Right atrium auricular region (tissue), 2 donors: ENCODE results near the gene TAS2R13. TPM values are rescaled to one million over a fixed set of nuclear protein-coding genes. Genes with fewer than 3 reads are reported as not detected.

Experiments
- DNase-seq: peaks from one replicate; pipeline ENCODE4 v3.0.0-alpha.2; 2019; ENCODE audit warnings: low spot score
- H3K27ac ChIP-seq, 2 donors: fragments of 200-600 bp; sonication (generic); 1 replicate in 1 of 2; 2 replicates in 1 of 2; pipeline ENCODE4 v1.5.1; 2016 to 2019
- H3K27me3 ChIP-seq, 2 donors: fragments of 200-600 bp; sonication (generic); one replicate each; pipeline versions ENCODE4 v1.5.1 to v1.6.0; 2017 to 2019
- H3K36me3 ChIP-seq: fragments of 200-600 bp; sonication (generic); one replicate; pipeline ENCODE4 v1.5.1; 2016
- H3K4me1 ChIP-seq, 2 donors: fragments of 200-600 bp; sonication (generic); one replicate each; pipeline versions ENCODE4 v1.5.1 to v1.6.0; 2017 to 2019
- H3K4me3 ChIP-seq, 2 donors: fragments of 200-600 bp; sonication (generic); 1 replicate in 1 of 2; 2 replicates in 1 of 2; pipeline ENCODE4 v1.5.1; 2017 to 2019; ENCODE audit warnings: mild to moderate bottlenecking in 1 of 2, moderate library complexity in 1 of 2
- H3K9me3 ChIP-seq, 2 donors: fragments of 200-600 bp; sonication (generic); one replicate each; pipeline ENCODE4 v1.5.1; 2019
- total RNA-seq, 2 donors: library from RNA; depleted of rRNA; stranded (reverse); fragments of >200 nt; gene quantifications; one replicate each; pipeline ENCODE4 v1.1.0, GENCODE V29; 2016
- TF ChIP-seq, protein P1 (sequence below), 2 donors: fragments of 200-600 bp; sonication (generic); IDR thresholded peaks; one replicate each; pipeline ENCODE4 v1.5.1; 2019; ENCODE audit warnings: antibody characterized with exemption in 2 of 2

TAS2R13 gene
- total RNA-seq, 2 donors from 2014 or later = 0.24 to 0.63 TPM

GRCh38 chr12:10941369-10941768, 32.0 kb upstream of the TAS2R13 start:
- Histone ChIP-seq H3K27ac (no peak overlapping the region), H3K4me1 (no peaks in the 10 kb centered on the region)

GRCh38 chr12:10940389-10940788, 31.0 kb upstream of the TAS2R13 start:
- H3K4me3 ChIP-seq = no peak overlapping the region
- no peak for DNase-seq
- H3K27ac ChIP-seq = no peak overlapping the region
- no peaks in the 10 kb centered on the region for H3K4me1 ChIP-seq
- no peaks in the 10 kb centered on the region for H3K36me3 ChIP-seq
- TF ChIP-seq, protein P1, sequence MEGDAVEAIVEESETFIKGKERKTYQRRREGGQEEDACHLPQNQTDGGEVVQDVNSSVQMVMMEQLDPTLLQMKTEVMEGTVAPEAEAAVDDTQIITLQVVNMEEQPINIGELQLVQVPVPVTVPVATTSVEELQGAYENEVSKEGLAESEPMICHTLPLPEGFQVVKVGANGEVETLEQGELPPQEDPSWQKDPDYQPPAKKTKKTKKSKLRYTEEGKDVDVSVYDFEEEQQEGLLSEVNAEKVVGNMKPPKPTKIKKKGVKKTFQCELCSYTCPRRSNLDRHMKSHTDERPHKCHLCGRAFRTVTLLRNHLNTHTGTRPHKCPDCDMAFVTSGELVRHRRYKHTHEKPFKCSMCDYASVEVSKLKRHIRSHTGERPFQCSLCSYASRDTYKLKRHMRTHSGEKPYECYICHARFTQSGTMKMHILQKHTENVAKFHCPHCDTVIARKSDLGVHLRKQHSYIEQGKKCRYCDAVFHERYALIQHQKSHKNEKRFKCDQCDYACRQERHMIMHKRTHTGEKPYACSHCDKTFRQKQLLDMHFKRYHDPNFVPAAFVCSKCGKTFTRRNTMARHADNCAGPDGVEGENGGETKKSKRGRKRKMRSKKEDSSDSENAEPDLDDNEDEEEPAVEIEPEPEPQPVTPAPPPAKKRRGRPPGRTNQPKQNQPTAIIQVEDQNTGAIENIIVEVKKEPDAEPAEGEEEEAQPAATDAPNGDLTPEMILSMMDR (IDR thresholded peaks at IDR 0.05) = no peak
- H3K27me3 ChIP-seq = no peaks in the 10 kb centered on the region
- H3K9me3 ChIP-seq = no peaks in the 10 kb centered on the region

More at GRCh38 chr12:10941369-10941768, 32.0 kb upstream of the TAS2R13 start:
- TF ChIP-seq, protein P1 (IDR thresholded peaks at IDR 0.05) = no peak
- Histone ChIP-seq H3K9me3 (no peaks in the 10 kb centered on the region), H3K4me3 (no peak overlapping the region), H3K36me3 (no peaks in the 10 kb centered on the region), H3K27me3 (no peaks in the 10 kb centered on the region)
- no peak for DNase-seq

GRCh38 chr12:10939163-10939562, 29.8 kb upstream of the TAS2R13 start, which contains the start of gene TAS2R14:
TAS2R14 (minus strand) TSS chr12:10939263; CDS start chr12:10939207, 56 bp downstream.
- Histone ChIP-seq H3K4me3 (no peak within 1 kb of the TSS), H3K27me3 (no peaks in the 10 kb centered on the region), H3K4me1 (no peaks in the 10 kb centered on the region), H3K36me3 (no peaks in the 10 kb centered on the region), H3K27ac (no peak within 1 kb of the TSS), H3K9me3 (no peaks in the 10 kb centered on the region)
- DNase-seq = no peak
- TF ChIP-seq, protein P1 (IDR thresholded peaks at IDR 0.05) = no peak

DNA sequence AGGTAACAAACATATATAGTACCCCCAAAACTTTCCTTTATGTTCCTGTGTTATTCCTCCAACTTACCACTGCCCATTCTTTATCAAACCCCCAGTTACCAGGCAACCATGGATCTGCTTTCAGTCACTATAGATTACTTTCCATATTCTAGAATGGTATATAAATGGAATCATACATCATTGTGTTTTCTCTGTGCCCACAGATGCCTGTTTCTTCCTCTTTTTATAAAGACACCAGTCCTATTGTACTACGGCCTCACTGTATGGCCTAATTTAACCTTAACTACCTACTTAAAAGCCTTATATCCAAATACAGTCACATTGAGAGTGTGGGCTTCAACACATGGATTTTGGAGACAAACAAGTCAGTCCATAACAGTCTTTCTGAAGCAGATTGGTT, 27.1 kb upstream of the TAS2R13 start:
- H3K4me1 ChIP-seq = no peaks in the 10 kb centered on the region
- no peak for DNase-seq
- no peaks in the 10 kb centered on the region for H3K27me3 ChIP-seq
- H3K36me3 ChIP-seq = no peaks in the 10 kb centered on the region
- H3K27ac ChIP-seq = no peak overlapping the region
- TF ChIP-seq, protein P1 (IDR thresholded peaks at IDR 0.05) = no peak
- H3K4me3 ChIP-seq = no peak overlapping the region
- H3K9me3 ChIP-seq = no peaks in the 10 kb centered on the region

- Histone ChIP-seq H3K36me3 (no peaks in the 10 kb centered on the region), H3K27ac (no peak within 1 kb of the TSS), H3K4me3 (no peak within 1 kb of the TSS), H3K27me3 (no peaks in the 10 kb centered on the region), H3K4me1 (no peaks in the 10 kb centered on the region), H3K9me3 (no peaks in the 10 kb centered on the region)
- DNase-seq = no peak
- TF ChIP-seq, protein P1 (IDR thresholded peaks at IDR 0.05) = no peak
These were observed 19.5 kb upstream of the TAS2R13 start, which contains the start of gene PRH2 for GRCh38 chr12:10928746-10929286. PRH2 (plus strand) TSS chr12:10929236; CDS start chr12:10929274, 38 bp downstream.

DNA sequence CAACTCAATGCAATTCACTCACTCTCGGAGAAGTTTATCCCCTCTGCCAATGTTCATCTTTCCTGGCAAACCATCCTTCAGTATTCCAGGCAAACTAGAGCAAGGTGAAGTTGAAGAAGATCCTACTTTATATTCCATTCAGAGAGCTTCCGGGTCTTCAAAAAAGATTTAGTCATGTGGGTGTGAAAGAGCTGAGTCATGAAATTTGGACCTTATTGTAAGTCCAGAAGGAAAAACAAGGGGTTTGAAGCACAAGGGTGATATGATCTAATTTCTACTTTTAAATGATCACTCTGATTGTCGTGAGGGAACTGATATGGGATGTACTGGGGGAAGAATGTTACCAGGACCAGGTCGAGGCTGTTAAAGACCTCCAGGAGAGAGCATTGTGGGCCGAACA, 16.9 kb upstream of the TAS2R13 start:
- no peaks in the 10 kb centered on the region for H3K4me1 ChIP-seq
- TF ChIP-seq, protein P1 (IDR thresholded peaks at IDR 0.05) = no peak
- no peaks in the 10 kb centered on the region for H3K36me3 ChIP-seq
- H3K9me3 ChIP-seq = no peaks in the 10 kb centered on the region
- no peak overlapping the region for H3K27ac ChIP-seq
- no peak for DNase-seq
- no peaks in the 10 kb centered on the region for H3K27me3 ChIP-seq
- H3K4me3 ChIP-seq = no peak overlapping the region
